HuH-7 (cell line): ENCODE data around the gene UBXN4.

Experiments used
- DNase-seq: peaks from one replicate; pipeline ENCODE4 v3.0.0; 2011; ENCODE audit warnings: low spot score

The UBXN4 gene

GRCh38 chr2:135812907-135813511 lies 71.4 kb downstream of the UBXN4 start:
- no peak for DNase-seq

DNA sequence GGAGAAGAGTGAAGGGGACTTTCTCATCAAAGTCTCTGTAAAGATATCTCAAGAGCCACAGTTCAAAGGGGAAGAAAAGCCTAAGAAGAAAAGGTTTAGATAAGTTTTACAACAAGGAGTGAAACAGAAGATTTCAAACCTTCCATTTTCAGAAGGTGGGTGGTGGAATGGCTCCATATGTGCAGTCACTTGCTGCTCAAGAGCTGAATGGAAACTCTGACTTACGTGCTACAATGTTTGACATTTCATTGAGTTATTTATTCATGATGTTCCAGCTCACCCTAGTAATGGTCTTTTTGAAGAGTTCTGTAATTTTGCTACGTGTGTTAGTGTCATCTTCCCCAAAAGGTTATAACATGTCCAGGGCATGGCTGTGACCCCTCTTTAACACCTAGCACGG lies 73.6 kb downstream of the UBXN4 start:
- no peak for DNase-seq

GRCh38 chr2:135817466-135817865 lies 75.8 kb downstream of the UBXN4 start:
- no peak for DNase-seq

- no peak for DNase-seq
Measured at GRCh38 chr2:135817951-135818350, 76.3 kb downstream of the UBXN4 start.

DNA sequence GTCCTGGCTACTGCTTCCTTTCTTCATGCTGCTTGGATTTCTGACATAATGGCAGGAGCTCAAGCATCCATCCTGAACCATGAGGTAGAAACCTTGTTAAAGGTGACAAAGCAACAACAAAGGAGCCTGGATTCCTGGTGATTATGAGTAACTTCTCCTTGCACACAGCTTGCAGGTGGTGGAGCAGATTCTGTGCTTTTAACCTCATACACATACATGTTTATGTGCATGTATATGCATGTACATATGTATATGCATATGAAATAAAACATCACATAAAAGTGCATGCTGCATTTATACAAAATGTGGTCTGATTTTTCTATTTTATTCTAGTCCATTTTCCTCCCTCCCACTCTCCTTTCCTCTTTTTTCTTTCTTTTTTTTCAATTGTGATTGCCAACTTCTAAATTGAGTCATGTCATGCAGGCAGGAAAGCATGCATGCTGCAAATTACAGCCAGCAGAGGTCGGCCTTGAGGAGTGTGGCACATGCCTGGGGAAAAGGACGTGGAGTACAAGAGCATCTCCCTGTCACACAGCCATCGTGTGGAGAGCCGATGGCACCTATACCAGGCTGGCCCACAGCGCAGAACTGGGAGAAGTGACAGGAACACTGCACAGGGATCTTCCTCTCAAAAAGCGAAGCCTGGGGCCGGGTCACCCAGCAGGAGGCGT lies 77.4 kb downstream of the UBXN4 start:
- DNase-seq = peak; percentile 45

- no peak for DNase-seq
Measured at GRCh38 chr2:135820003-135820618, 78.5 kb downstream of the UBXN4 start.

DNA sequence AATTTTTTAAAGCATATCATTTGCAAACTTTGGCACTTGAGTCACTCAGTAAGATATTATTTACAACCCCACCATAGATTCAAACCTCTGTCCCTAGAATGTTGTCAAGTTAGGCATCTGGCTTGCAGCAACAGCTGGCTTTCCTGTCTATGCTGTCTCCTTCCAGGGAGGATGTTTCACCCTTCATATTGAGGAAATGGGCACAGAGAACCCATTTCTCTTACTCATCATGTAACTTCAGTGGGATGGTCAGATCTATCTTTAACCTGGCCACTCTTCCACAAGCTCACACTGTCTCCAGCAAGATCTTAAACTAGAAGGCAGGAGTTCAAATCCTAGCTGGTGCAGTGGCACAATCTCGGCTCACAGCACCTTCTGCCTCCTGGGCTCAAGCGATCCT lies 79.5 kb downstream of the UBXN4 start:
- no peak for DNase-seq

DNA sequence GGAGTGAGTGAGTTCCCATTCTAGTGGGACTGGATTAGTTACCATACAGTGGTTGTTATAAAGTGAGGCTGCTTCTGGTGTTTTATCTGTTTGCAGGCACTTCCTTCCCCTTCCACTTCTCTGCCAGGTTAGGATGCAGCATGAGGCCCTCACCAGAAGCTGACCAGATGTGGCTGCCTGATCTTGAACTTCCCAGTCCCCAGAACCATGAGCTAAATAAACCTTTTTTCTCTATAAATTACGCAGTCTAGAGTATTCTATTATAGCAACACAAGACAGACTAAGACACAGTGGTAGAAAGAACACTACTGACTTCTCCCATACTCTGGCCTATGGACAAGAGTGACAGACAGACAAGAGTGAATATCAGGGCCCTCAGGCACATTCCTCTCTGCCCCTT lies 81.2 kb downstream of the UBXN4 start:
- DNase-seq = no peak

GRCh38 chr2:135825131-135825530 lies 83.5 kb downstream of the UBXN4 start:
- no peak for DNase-seq

DNA sequence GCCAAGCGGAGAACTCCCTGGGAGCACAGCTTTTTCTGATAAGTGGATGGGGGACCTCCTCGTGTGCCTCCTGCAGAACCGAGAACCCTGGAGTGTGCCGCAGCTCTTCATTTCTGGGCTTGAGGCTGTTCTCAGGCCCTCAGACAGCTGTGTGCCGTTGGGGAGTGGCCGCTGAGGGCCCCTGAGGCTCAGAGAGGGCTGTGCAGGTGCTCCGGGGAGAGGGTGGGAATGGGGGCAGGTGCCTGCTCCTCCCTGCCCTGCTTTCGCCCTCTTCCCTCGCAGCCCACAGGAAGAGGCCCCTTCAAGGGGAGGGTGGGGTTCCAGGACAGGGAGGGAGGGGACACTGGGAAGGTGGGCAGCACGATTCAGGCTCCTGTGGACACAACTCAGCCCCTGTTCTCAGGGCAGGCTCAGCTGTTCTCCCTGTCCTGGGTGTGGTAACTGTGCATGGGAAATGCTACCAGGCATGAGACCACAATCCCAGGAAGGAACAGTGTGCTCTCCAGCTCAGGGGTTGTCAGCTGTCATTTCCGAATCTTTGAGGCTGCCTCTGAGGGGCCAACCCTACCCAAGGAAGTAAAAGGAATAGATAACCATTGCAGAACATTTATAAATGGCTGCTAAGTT lies 84.0 kb downstream of the UBXN4 start:
- no peak for DNase-seq

DNA sequence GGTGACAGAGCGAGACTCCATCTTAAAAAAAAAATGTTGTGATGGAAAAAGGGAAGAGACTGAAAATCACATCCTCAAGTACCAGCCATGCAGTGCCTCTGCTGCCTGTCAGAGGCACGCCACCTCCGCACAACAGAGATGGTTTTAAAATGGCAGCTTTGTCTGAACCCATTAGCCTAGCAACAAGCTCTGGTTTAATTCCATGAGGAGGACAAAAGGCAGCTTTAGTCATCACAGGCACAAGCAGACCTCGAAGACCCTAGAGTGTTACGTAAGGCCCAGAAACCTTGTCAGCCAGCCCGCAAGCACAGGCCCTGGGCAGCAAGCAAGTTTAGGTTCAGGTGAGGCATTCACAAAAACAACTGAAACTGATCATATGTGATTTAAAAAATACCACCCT lies 84.9 kb downstream of the UBXN4 start:
- DNase-seq = no peak

- no peak for DNase-seq
Measured at GRCh38 chr2:135829378-135830135, 87.9 kb downstream of the UBXN4 start.

- peak; percentile 32 for DNase-seq
Measured at GRCh38 chr2:135831180-135831812, 89.6 kb downstream of the UBXN4 start.

- no peak for DNase-seq
Measured at GRCh38 chr2:135832891-135833290, 91.2 kb downstream of the UBXN4 start.
